T-cell (primary cell): ENCODE results near the gene DAPK2. TPM values are rescaled to one million over a fixed set of nuclear protein-coding genes. Genes with fewer than 3 reads are reported as not detected.

ENCODE experiments used
- ATAC-seq, 4 experiments: fragments of 200-7000 bp in 3 of 4; fragments of 150-1000 bp in 1 of 4; cut with Tn5 transposase; replicated peaks in 1 of 4; 1 replicate in 3 of 4; 2 replicates in 1 of 4; pipeline ENCODE4 v1.10.0; 2021; ENCODE audit warnings: moderate library complexity in 3 of 4, mild to moderate bottlenecking in 2 of 4, moderate number of reproducible peaks in 1 of 4
- CTCF ChIA-PET, 2 donors: fragments of 300-600 bp; sonication (Branson Sonifier 250); formaldehyde crosslinking; loops; one replicate each; lab custom pipeline; 2022; ENCODE audit warnings: antibody characterized with exemption in 2 of 2; lab: Charles Lee
- POLR2A ChIA-PET, 2 donors: fragments of 300-600 bp; sonication (Branson Sonifier 250); formaldehyde crosslinking; loops; one replicate each; lab custom pipeline; 2022; ENCODE audit warnings: antibody characterized with exemption in 2 of 2; lab: Charles Lee
- DNase-seq, 35 experiments: peaks; one replicate each; pipeline versions ENCODE4 v3.0.0 to v3.0.0-alpha.2; 2013 to 2023
- H3K27ac ChIP-seq: one replicate; pipeline ENCODE4 v1.5.1; 2013; ENCODE audit warnings: low read length
- H3K27me3 ChIP-seq, 2 experiments: replicated peaks in 1 of 2; 1 replicate in 1 of 2; 2 replicates in 1 of 2; pipeline versions ENCODE4 v1.6.1 to v1.7.0; 2013; ENCODE audit warnings: low read length in 1 of 2, mixed read lengths in 1 of 2; ENCODE audit not compliant: control insufficient read depth in 2 of 2, insufficient read depth in 2 of 2; ENCODE audit errors: extremely low read depth in 1 of 2
- H3K36me3 ChIP-seq, 2 donors: 1 replicate in 1 of 2; 2 replicates in 1 of 2; pipeline versions ENCODE4 v1.6.1 to v1.7.0; 2013; ENCODE audit warnings: low read length in 1 of 2; ENCODE audit not compliant: control insufficient read depth in 2 of 2, insufficient read depth in 1 of 2; ENCODE audit errors: extremely low read depth in 1 of 2
- H3K4me1 ChIP-seq, 2 experiments: 1 replicate in 1 of 2; 2 replicates in 1 of 2; pipeline versions ENCODE4 v1.6.1 to v1.7.0; 2013; ENCODE audit warnings: low read length in 2 of 2, mixed read lengths in 1 of 2; ENCODE audit not compliant: insufficient read depth in 2 of 2, control insufficient read depth in 1 of 2; ENCODE audit errors: extremely low read depth in 1 of 2
- H3K4me3 ChIP-seq, 2 donors: 1 replicate in 1 of 2; 2 replicates in 1 of 2; pipeline versions ENCODE4 v1.5.1 to v1.7.0; 2013; ENCODE audit warnings: mild to moderate bottlenecking in 2 of 2, low read length in 1 of 2, moderate library complexity in 1 of 2; ENCODE audit not compliant: control insufficient read depth in 1 of 2; ENCODE audit errors: extremely low read depth in 1 of 2
- H3K9me3 ChIP-seq: 2 replicates; pipeline ENCODE4 v1.7.0; 2013
- H3K27ac Mint-ChIP-seq, 2 donors: one replicate each; pipeline ENCODE4 v1.8.0; 2020 to 2021; ENCODE audit warnings: mild to moderate bottlenecking in 2 of 2, mixed read lengths in 2 of 2
- H3K27me3 Mint-ChIP-seq, 2 donors: one replicate each; pipeline ENCODE4 v1.8.0; 2021 to 2022; ENCODE audit warnings: mixed read lengths in 2 of 2
- H3K36me3 Mint-ChIP-seq: one replicate; pipeline ENCODE4 v1.8.0; 2021; ENCODE audit warnings: mixed read lengths
- H3K4me1 Mint-ChIP-seq, 3 donors: one replicate each; pipeline ENCODE4 v1.8.0; 2020 to 2022; ENCODE audit warnings: mixed read lengths in 3 of 3, mild to moderate bottlenecking in 1 of 3
- H3K4me3 Mint-ChIP-seq, 3 donors: one replicate each; pipeline ENCODE4 v1.8.0; 2020 to 2022; ENCODE audit warnings: mild to moderate bottlenecking in 3 of 3, mixed read lengths in 3 of 3, moderate library complexity in 3 of 3
- H3K9me3 Mint-ChIP-seq, 3 donors: one replicate each; pipeline ENCODE4 v1.8.0; 2020 to 2022; ENCODE audit warnings: mixed read lengths in 3 of 3
- WGBS: methylation state at CpG from one replicate; pipeline ENCODE4 v1.1.5; 2013; ENCODE audit warnings: missing lambda C conversion rate; ENCODE audit not compliant: insufficient coverage; 5-methylcytosine and 5-hydroxymethylcytosine counted together
- total RNA-seq, 35 experiments: library from RNA in 6 of 35; stranded (reverse) in 6 of 35; fragments of 120-200 nt in 1 of 35; gene quantifications; one replicate each; pipeline versions ENCODE4 v1.2.1 to v1.2.4 and lab custom pipeline; 2013 to 2026

The DAPK2 gene
- total RNA-seq, 5 donors from 2014 or later (not counting 1 experiment from before 2014, with no cell fraction given), result 0.78 to 23.5 (median 6.1) TPM

GRCh38 chr15:63915209-63915872 is 130.9 kb downstream of the DAPK2 start:
- H3K27me3 Mint-ChIP-seq, result no peaks in the 10 kb centered on the region
- H3K4me1 ChIP-seq, result peaks cover 3 to 4% of the 10 kb centered on the region in 2 experiments
- peaks cover 0 to 6% of the 10 kb centered on the region in 2 experiments for H3K27me3 ChIP-seq
- CTCF ChIA-PET, result no interaction called here
- peaks cover 5 to 13% (median 10%) of the 10 kb centered on the region in 3 donors for H3K4me1 Mint-ChIP-seq
- H3K9me3 ChIP-seq, result no peaks in the 10 kb centered on the region
- H3K36me3 Mint-ChIP-seq, result no peaks in the 10 kb centered on the region
- H3K9me3 Mint-ChIP-seq, result no peaks in the 10 kb centered on the region
- ATAC-seq, result no peak
- no peak for DNase-seq
- H3K36me3 ChIP-seq, result no peaks in the 10 kb centered on the region
- POLR2A ChIA-PET, result no interaction called here
- no peak overlapping the region for H3K4me3 ChIP-seq
- no peak overlapping the region for H3K4me3 Mint-ChIP-seq
- WGBS, result 100% methylated on average over 1 of the region's 3 CpGs
- H3K27ac ChIP-seq, result no peak overlapping the region
- no peak overlapping the region for H3K27ac Mint-ChIP-seq

- Histone ChIP-seq H3K27ac (no peak overlapping the region), H3K36me3 (no peaks in the 10 kb centered on the region), H3K4me3 (no peak overlapping the region), H3K27me3 (peaks cover 0 to 6% of the 10 kb centered on the region in 2 experiments), H3K9me3 (no peaks in the 10 kb centered on the region), H3K4me1 (peaks cover 0 to 2% of the 10 kb centered on the region in 2 experiments)
- 92% methylated on average over 2 of the region's 3 CpGs for WGBS
- H3K9me3 Mint-ChIP-seq, result no peaks in the 10 kb centered on the region
- no peak overlapping the region for H3K27ac Mint-ChIP-seq
- ATAC-seq (no peak), DNase-seq (no peak)
- peaks cover 0 to 6% (median 1%) of the 10 kb centered on the region in 3 donors for H3K4me1 Mint-ChIP-seq
- no peak overlapping the region for H3K4me3 Mint-ChIP-seq
- no peaks in the 10 kb centered on the region for H3K27me3 Mint-ChIP-seq
- no peaks in the 10 kb centered on the region for H3K36me3 Mint-ChIP-seq
- ChIA-PET CTCF (no interaction called here), POLR2A (no interaction called here)
Measured at GRCh38 chr15:63913786-63914315, 132.4 kb downstream of the DAPK2 start.

- DNase-seq (no peak), ATAC-seq (no peak)
- Mint-ChIP-seq H3K27me3 (no peaks in the 10 kb centered on the region), H3K4me3 (no peak overlapping the region), H3K27ac (no peak overlapping the region), H3K36me3 (no peaks in the 10 kb centered on the region), H3K9me3 (no peaks in the 10 kb centered on the region), H3K4me1 (peaks cover 0 to 6% (median 2%) of the 10 kb centered on the region in 3 donors)
- peaks cover 0 to 7% of the 10 kb centered on the region in 2 experiments for H3K4me1 ChIP-seq
- no peaks in the 10 kb centered on the region for H3K9me3 ChIP-seq
- no peaks in the 10 kb centered on the region for H3K36me3 ChIP-seq
- ChIA-PET CTCF (interaction anchor here in 1 of 2 donors (0.6 to 1.3 kb wide), 2 partner anchors 32 to 87 kb away, joined by 3 read pairs; no protein-coding TSS in a partner anchor), POLR2A (interaction anchor here in 1 of 2 donors (0.6 kb wide), 1 partner anchor 360 kb away, joined by 7 read pairs; no protein-coding TSS in a partner anchor)
- no peak overlapping the region for H3K27ac ChIP-seq
- H3K4me3 ChIP-seq, result no peak overlapping the region
- 96% methylated on average over 8 of the region's 9 CpGs for WGBS
- peaks cover 0 to 6% of the 10 kb centered on the region in 2 experiments for H3K27me3 ChIP-seq
Measured at GRCh38 chr15:63913336-63913735, 132.9 kb downstream of the DAPK2 start.

- WGBS, result 90% methylated on average over 8 of the region's 15 CpGs
- Histone ChIP-seq H3K27ac (no peak overlapping the region), H3K27me3 (peaks cover 0 to 6% of the 10 kb centered on the region in 2 experiments), H3K9me3 (no peaks in the 10 kb centered on the region), H3K36me3 (no peaks in the 10 kb centered on the region), H3K4me1 (peaks cover 0 to 19% of the 10 kb centered on the region in 2 experiments), H3K4me3 (no peak overlapping the region)
- Mint-ChIP-seq H3K27ac (no peak overlapping the region), H3K36me3 (no peaks in the 10 kb centered on the region), H3K9me3 (no peaks in the 10 kb centered on the region), H3K4me1 (peaks cover 3 to 6% (median 5%) of the 10 kb centered on the region in 3 donors), H3K4me3 (no peak overlapping the region), H3K27me3 (no peaks in the 10 kb centered on the region)
- CTCF ChIA-PET, result interaction anchor here in 1 of 2 donors (1.3 kb wide), 1 partner anchor 33 kb away, joined by 3 read pairs; no protein-coding TSS in a partner anchor
- DNase-seq (no peak), ATAC-seq (no peak)
- POLR2A ChIA-PET, result no interaction called here
Measured at GRCh38 chr15:63912061-63912615, 134.1 kb downstream of the DAPK2 start.

DNA sequence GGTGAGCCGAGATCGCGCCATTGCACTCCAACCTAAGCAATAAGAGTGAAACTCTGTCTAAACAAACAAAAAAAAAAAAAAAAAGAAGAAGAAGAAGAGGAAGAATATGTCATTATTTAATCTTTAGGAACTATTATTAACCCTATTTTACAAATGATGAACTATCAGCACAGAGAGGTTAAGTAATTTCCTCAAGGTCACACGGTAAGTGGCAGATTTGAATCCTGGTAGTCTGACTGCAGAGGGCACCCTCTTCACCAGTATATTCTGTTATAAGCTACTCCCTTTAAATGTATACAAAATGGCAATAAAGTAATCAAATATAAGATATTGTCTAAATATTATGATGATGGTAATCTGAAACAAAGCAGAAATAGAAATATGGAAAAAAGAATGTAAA is 135.1 kb downstream of the DAPK2 start:
- no peaks in the 10 kb centered on the region for H3K9me3 ChIP-seq
- ATAC-seq (no peak), DNase-seq (no peak)
- Mint-ChIP-seq H3K4me1 (peaks cover 12 to 16% (median 15%) of the 10 kb centered on the region in 3 donors), H3K9me3 (no peaks in the 10 kb centered on the region), H3K27ac (no peak overlapping the region), H3K36me3 (no peaks in the 10 kb centered on the region), H3K27me3 (no peaks in the 10 kb centered on the region), H3K4me3 (no peak overlapping the region)
- H3K4me1 ChIP-seq, result peaks cover 4 to 27% of the 10 kb centered on the region in 2 experiments
- no CpG with 5 or more reads among the region's 4 CpGs for WGBS
- H3K27me3 ChIP-seq, result peaks cover 0 to 6% of the 10 kb centered on the region in 2 experiments
- H3K36me3 ChIP-seq, result no peaks in the 10 kb centered on the region
- CTCF ChIA-PET, result no interaction called here
- POLR2A ChIA-PET, result interaction anchor here in 1 of 2 donors (0.5 kb wide), 1 partner anchor 484 kb away, joined by 3 read pairs; no protein-coding TSS in a partner anchor
- no peak overlapping the region for H3K4me3 ChIP-seq
- H3K27ac ChIP-seq, result no peak overlapping the region

DNA sequence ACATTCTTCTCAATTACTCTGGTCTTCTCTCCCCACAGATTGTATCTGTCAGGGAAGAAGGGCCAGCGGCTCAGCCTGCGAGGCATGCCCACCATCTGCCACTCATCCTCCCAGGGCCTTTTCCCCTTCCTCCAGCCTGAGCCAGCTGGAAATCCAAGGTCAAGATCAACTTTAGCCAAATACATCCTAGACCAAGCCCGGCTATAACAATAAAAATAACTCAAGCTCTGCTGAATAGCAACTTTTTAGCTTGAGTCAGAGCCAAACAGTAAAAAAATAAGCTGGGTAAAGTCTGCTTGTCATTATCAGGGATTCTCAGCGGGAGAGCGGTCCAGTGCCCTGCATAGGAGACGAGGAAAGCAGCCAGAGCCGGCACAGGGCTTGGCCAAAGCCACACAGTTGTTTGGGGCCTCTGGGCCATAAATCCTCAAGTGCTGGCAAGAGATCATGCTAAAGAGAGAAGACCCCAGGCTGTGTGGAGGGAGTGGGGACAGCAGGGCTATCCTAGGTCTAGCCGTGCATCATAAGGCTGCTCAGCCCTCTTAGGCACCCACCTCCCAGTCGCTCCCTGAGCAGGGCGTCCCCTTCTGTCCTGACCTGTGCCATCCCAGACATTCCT is 136.4 kb downstream of the DAPK2 start:
- no peak overlapping the region for H3K27ac Mint-ChIP-seq
- peaks cover 21 to 26% (median 26%) of the 10 kb centered on the region in 3 donors for H3K4me1 Mint-ChIP-seq
- no peak overlapping the region for H3K4me3 ChIP-seq
- DNase-seq (no peak), ATAC-seq (no peak)
- H3K9me3 ChIP-seq, result no peaks in the 10 kb centered on the region
- no peaks in the 10 kb centered on the region for H3K27me3 Mint-ChIP-seq
- H3K4me3 Mint-ChIP-seq, result no peak overlapping the region
- POLR2A ChIA-PET, result interaction anchor here in 1 of 2 donors (0.7 kb wide), 1 partner anchor 169 kb away, joined by 8 read pairs; no protein-coding TSS in a partner anchor
- no peak overlapping the region for H3K27ac ChIP-seq
- H3K4me1 ChIP-seq, result peaks cover 13 to 39% of the 10 kb centered on the region in 2 experiments
- no peaks in the 10 kb centered on the region for H3K27me3 ChIP-seq
- no peaks in the 10 kb centered on the region for H3K36me3 ChIP-seq
- no peaks in the 10 kb centered on the region for H3K36me3 Mint-ChIP-seq
- no peaks in the 10 kb centered on the region for H3K9me3 Mint-ChIP-seq
- CTCF ChIA-PET, result no interaction called here
- WGBS, result 95% methylated on average over 7 of the region's 10 CpGs
